Measurements from ENCODE around the gene P4HA3. TPM values are rescaled to one million over a fixed set of nuclear protein-coding genes. Genes with fewer than 3 reads are reported as not detected.

P4HA3 gene
- total and polyA plus RNA-seq, 4 donors = 0.07 to 0.59 (median 0.33) TPM

DNA sequence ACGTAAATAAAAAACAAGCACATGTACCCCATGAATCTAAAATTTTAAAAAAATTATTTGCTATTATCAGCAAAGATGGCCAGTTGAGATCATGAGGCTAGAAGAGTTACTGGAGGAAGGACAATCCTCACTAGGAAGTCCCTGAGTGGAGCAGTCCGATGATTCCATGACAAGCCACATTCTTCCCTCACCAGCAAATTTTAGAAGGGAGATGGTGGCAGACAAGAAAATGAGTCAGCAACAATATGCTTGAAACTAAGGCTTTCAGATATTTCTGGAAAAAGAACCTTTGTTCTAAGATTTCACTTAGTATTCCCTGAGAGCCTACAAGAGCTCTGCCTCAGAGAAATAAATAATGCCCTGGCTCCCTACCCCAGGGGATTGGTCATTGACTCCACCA lies 34.9 kb downstream of the P4HA3 start:
- H3K9me3 ChIP-seq (ENCODE audit: control insufficient read depth in 4 of 4, low read length in 3 of 4) = no peaks in the 10 kb centered on the region
- TF ChIP-seq, protein P1, sequence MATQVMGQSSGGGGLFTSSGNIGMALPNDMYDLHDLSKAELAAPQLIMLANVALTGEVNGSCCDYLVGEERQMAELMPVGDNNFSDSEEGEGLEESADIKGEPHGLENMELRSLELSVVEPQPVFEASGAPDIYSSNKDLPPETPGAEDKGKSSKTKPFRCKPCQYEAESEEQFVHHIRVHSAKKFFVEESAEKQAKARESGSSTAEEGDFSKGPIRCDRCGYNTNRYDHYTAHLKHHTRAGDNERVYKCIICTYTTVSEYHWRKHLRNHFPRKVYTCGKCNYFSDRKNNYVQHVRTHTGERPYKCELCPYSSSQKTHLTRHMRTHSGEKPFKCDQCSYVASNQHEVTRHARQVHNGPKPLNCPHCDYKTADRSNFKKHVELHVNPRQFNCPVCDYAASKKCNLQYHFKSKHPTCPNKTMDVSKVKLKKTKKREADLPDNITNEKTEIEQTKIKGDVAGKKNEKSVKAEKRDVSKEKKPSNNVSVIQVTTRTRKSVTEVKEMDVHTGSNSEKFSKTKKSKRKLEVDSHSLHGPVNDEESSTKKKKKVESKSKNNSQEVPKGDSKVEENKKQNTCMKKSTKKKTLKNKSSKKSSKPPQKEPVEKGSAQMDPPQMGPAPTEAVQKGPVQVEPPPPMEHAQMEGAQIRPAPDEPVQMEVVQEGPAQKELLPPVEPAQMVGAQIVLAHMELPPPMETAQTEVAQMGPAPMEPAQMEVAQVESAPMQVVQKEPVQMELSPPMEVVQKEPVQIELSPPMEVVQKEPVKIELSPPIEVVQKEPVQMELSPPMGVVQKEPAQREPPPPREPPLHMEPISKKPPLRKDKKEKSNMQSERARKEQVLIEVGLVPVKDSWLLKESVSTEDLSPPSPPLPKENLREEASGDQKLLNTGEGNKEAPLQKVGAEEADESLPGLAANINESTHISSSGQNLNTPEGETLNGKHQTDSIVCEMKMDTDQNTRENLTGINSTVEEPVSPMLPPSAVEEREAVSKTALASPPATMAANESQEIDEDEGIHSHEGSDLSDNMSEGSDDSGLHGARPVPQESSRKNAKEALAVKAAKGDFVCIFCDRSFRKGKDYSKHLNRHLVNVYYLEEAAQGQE (IDR thresholded peaks at IDR 0.05) = no peak
- no peak for TF ChIP-seq GABPA (IDR thresholded peaks at IDR 0.05 in 1 of 2, conservative IDR thresholded peaks at IDR 0.05 in 1 of 2)

DNA sequence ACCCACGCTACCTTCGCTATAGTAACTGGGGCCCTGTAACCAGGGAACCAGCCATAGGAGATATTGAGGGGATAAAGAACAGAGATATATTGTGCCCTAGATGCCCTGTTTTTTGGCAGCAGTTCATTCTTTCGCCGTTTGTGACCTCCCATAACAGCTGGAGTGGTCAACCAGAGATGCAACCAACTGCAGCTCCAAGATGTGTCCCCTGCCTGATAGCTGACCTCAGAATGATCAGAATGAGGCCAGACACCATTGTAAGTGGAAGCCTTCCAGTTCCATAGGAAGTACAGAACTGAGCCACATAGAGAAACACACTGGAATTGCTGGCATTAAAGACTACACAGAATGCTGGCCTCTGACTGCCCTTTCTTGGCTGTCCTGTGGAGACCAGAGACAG lies 39.2 kb downstream of the P4HA3 start:
- WGBS = 93% methylated on average over 4 of the region's 4 CpGs
- TF ChIP-seq, protein P2, sequence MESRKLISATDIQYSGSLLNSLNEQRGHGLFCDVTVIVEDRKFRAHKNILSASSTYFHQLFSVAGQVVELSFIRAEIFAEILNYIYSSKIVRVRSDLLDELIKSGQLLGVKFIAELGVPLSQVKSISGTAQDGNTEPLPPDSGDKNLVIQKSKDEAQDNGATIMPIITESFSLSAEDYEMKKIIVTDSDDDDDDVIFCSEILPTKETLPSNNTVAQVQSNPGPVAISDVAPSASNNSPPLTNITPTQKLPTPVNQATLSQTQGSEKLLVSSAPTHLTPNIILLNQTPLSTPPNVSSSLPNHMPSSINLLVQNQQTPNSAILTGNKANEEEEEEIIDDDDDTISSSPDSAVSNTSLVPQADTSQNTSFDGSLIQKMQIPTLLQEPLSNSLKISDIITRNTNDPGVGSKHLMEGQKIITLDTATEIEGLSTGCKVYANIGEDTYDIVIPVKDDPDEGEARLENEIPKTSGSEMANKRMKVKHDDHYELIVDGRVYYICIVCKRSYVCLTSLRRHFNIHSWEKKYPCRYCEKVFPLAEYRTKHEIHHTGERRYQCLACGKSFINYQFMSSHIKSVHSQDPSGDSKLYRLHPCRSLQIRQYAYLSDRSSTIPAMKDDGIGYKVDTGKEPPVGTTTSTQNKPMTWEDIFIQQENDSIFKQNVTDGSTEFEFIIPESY (IDR thresholded peaks at IDR 0.05) = no peak
- TF ChIP-seq GABPA (IDR thresholded peaks at IDR 0.05 in 1 of 2, conservative IDR thresholded peaks at IDR 0.05 in 1 of 2) (no peak), FOXA2 (IDR thresholded peaks at IDR 0.05) (no peak), HNF4G (IDR thresholded peaks at IDR 0.05) (no peak)
- TF ChIP-seq, protein P3, sequence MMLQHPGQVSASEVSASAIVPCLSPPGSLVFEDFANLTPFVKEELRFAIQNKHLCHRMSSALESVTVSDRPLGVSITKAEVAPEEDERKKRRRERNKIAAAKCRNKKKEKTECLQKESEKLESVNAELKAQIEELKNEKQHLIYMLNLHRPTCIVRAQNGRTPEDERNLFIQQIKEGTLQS (IDR thresholded peaks at IDR 0.05) = no peak
- H3K36me3 ChIP-seq (ENCODE audit: control insufficient read depth in 4 of 4, insufficient read depth in 3 of 4, low read depth in 1 of 4, low read length in 3 of 4) = no peaks in the 10 kb centered on the region

More for the DNA sequence above, 34.9 kb downstream of the P4HA3 start:
- Histone ChIP-seq H3K27ac (ENCODE audit: low read depth in 1 of 2, low read length in 2 of 2) (no peak overlapping the region), H3K4me3 (ENCODE audit: low read depth in 1 of 3, low read length in 3 of 3) (no peak overlapping the region), H3K4me1 (ENCODE audit: control insufficient read depth in 4 of 4, insufficient read depth in 4 of 4, low read length in 3 of 4) (no peaks in the 10 kb centered on the region), H3K27me3 (ENCODE audit: control insufficient read depth in 4 of 4, insufficient read depth in 4 of 4, low read length in 3 of 4) (no peaks in the 10 kb centered on the region), H3K9ac (ENCODE audit: low read depth in 1 of 2, low read length in 2 of 2) (no peak overlapping the region), H3K36me3 (ENCODE audit: control insufficient read depth in 4 of 4, insufficient read depth in 3 of 4, low read depth in 1 of 4, low read length in 3 of 4) (no peaks in the 10 kb centered on the region)
- DNase-seq (ENCODE audit: low spot score) = no peak
- 90% methylated on average over 2 of the region's 2 CpGs for WGBS

DNA sequence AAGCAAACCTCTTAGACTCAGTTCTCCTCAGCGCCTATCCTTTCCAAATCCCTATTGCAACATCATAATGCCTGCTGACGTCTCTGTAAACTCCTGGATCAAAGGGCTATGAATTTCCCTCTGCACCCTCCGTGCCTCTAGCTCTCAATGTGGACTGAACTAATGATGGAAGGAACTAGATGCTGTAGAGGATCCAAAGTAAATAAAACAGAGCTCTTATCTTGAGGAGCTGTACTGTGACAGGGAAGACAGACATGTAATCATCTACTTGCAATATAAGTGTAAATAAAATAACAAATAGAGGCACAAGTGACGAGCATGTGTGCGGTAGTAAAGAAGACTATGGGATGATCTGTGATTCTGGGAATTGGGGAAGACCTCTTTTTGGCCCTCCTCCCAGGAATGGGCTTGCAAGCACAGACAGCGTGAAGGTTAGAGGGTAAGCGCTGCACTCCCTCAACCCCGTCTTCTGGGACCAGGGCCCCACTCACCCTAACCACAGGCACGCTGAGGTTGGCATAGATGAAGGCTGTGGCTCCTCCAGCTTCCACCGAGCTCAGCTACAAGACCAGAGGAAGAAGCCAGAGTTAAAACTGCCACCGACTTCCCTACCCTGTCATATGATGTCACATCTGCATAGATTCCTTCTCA lies 42.2 kb downstream of the P4HA3 start:
- 60% methylated on average over 11 of the region's 11 CpGs for WGBS
- Histone ChIP-seq H3K4me1 (ENCODE audit: control insufficient read depth in 4 of 4, insufficient read depth in 4 of 4, low read length in 3 of 4) (no peaks in the 10 kb centered on the region), H3K36me3 (ENCODE audit: control insufficient read depth in 4 of 4, insufficient read depth in 3 of 4, low read depth in 1 of 4, low read length in 3 of 4) (no peaks in the 10 kb centered on the region), H3K9me3 (ENCODE audit: control insufficient read depth in 4 of 4, low read length in 3 of 4) (no peaks in the 10 kb centered on the region), H3K27ac (ENCODE audit: low read depth in 1 of 2, low read length in 2 of 2) (no peak overlapping the region), H3K9ac (ENCODE audit: low read depth in 1 of 2, low read length in 2 of 2) (no peak overlapping the region), H3K27me3 (ENCODE audit: control insufficient read depth in 4 of 4, insufficient read depth in 4 of 4, low read length in 3 of 4) (no peaks in the 10 kb centered on the region), H3K4me3 (ENCODE audit: low read depth in 1 of 3, low read length in 3 of 3) (no peak overlapping the region)
- TF ChIP-seq HNF4A (conservative IDR thresholded peaks at IDR 0.05) (no peak), TAF1 (conservative IDR thresholded peaks at IDR 0.05) (no peak)
- no peak for DNase-seq (ENCODE audit: low spot score)

More for the DNA sequence above, 39.2 kb downstream of the P4HA3 start:
- Histone ChIP-seq H3K27ac (ENCODE audit: low read depth in 1 of 2, low read length in 2 of 2) (no peak overlapping the region), H3K4me3 (ENCODE audit: low read depth in 1 of 3, low read length in 3 of 3) (no peak overlapping the region), H3K4me1 (ENCODE audit: control insufficient read depth in 4 of 4, insufficient read depth in 4 of 4, low read length in 3 of 4) (no peaks in the 10 kb centered on the region), H3K9ac (ENCODE audit: low read depth in 1 of 2, low read length in 2 of 2) (no peak overlapping the region), H3K9me3 (ENCODE audit: control insufficient read depth in 4 of 4, low read length in 3 of 4) (no peaks in the 10 kb centered on the region), H3K27me3 (ENCODE audit: control insufficient read depth in 4 of 4, insufficient read depth in 4 of 4, low read length in 3 of 4) (no peaks in the 10 kb centered on the region)
- DNase-seq (ENCODE audit: low spot score) = no peak
